Astrocyte (in vitro differentiated cells and primary cell): Measurements from ENCODE around the gene EPN2.

ENCODE experiments used
- EZH2 ChIP-seq: IDR thresholded peaks from 2 replicates; pipeline ENCODE4 v1.6.1; 2012; ENCODE audit warnings: mild to moderate bottlenecking, low read length, inconsistent platforms; ENCODE audit not compliant: insufficient read depth
- TF ChIP-seq, protein P1 (sequence below): IDR thresholded peaks from 2 replicates; pipeline ENCODE4 v1.5.1; 2011; ENCODE audit warnings: low read depth, mild to moderate bottlenecking, inconsistent platforms, low read length, moderate library complexity; ENCODE audit not compliant: insufficient read depth

DNA sequence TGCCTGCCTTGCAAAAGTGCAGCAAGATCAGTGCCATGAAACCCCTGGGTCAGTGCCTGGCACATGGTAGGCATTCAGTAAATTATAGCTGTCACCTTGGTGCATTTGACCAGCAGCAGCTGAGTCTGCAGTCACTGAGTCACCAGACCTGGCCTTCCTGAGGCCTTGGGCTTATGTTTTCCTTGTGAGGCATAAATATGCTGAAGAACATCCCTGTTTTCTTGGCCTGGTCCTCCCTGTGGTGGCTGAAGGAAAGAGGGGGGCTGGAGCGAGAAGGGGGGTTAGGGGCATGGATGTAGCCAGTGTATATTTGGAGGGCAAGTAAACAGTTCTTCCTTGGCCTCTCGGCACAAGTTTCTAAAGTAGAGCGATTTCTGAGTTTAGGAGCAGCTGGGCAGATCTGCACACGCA, 26.5 kb downstream of the EPN2 start:
- no peak for TF ChIP-seq EZH2
- TF ChIP-seq, protein P1, sequence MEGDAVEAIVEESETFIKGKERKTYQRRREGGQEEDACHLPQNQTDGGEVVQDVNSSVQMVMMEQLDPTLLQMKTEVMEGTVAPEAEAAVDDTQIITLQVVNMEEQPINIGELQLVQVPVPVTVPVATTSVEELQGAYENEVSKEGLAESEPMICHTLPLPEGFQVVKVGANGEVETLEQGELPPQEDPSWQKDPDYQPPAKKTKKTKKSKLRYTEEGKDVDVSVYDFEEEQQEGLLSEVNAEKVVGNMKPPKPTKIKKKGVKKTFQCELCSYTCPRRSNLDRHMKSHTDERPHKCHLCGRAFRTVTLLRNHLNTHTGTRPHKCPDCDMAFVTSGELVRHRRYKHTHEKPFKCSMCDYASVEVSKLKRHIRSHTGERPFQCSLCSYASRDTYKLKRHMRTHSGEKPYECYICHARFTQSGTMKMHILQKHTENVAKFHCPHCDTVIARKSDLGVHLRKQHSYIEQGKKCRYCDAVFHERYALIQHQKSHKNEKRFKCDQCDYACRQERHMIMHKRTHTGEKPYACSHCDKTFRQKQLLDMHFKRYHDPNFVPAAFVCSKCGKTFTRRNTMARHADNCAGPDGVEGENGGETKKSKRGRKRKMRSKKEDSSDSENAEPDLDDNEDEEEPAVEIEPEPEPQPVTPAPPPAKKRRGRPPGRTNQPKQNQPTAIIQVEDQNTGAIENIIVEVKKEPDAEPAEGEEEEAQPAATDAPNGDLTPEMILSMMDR: no peak
